GM18505 (cell line): ENCODE measurements around the gene RAB37.

Experiments
- ATAC-seq: cut with Tn5 transposase; IDR thresholded peaks from one replicate; pipeline ENCODE4 v1.9.1; 2021; ENCODE audit not compliant: unreplicated experiment
- POLR2A ChIP-seq: IDR thresholded peaks from 4 replicates; pipeline ENCODE4 v1.6.1; 2011; ENCODE audit warnings: borderline replicate concordance; ENCODE audit not compliant: insufficient read depth, insufficient read length; ENCODE audit errors: extremely low read depth

The RAB37 gene

GRCh38 chr17:74776044-74776962, 39.2 kb downstream of the RAB37 start, which contains the start of gene NAT9:
Gene NAT9 (minus strand): TSS chr17:74776345. CDS start chr17:74775698, 647 bp downstream.
- peak; percentile 76 for TF ChIP-seq POLR2A
- peak; percentile 78 for ATAC-seq

DNA sequence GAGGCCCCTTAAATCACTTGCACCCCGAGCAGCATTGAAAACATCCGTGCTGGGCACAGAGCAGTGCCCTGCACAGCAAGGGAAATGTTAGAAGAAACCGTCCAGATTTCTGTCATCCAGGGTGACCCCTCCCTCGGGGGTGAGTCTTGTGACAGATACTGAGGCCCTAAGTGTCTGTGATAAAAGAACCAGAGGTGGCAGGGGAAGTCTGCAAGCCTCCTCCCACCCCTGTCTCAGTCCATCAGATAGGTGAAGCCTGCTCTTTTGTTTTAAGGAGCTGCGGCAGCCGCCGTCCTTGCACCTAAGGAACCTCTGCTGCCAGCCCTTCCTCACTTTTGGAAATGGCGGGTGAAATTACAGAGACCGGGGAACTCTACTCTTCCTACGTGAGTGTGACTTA, 39.9 kb downstream of the RAB37 start:
- no peak for ATAC-seq
- no peak for TF ChIP-seq POLR2A

GRCh38 chr17:74777901-74778515, 41.0 kb downstream of the RAB37 start:
- no peak for ATAC-seq
- TF ChIP-seq POLR2A, result no peak

DNA sequence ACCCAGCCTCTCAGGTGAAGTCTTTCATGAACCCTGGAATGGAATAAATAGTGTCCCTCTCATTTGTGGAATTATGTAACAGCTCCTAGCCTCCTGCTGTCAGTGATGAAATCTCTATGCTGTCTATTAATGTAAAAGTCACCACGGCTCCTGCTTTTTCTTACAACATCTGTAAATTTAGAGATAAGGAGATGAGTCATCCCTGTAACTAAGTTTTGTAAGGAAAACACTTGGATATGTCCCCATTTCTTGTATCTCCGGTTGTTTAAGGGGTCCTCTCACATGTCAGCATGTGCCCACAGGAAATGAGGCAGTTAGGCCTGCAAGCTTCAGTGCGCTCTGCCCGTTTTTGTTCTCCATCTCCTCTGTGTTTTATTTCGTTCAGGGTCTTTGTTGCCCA, 41.9 kb downstream of the RAB37 start:
- no peak for ATAC-seq
- TF ChIP-seq POLR2A, result no peak

DNA sequence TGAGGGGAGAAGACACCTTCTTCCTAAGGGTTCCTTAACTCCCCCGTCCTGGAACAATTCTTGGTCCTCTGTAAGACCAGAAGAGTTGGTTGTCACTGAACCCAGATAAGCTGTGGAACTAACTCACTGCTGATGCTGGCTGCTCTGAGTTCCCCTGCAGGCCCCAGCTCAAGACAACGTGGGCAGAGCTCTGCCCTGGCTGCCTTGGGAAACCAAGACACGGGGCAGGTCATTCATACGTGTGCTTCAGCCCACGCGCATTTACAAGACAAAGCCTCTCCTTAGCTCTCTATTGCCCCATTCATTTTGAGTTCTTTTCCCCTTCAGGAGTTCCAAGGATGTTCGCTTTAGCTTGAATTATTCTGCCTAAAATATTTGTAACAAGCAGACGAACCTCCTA, 42.4 kb downstream of the RAB37 start:
- no peak for ATAC-seq

DNA sequence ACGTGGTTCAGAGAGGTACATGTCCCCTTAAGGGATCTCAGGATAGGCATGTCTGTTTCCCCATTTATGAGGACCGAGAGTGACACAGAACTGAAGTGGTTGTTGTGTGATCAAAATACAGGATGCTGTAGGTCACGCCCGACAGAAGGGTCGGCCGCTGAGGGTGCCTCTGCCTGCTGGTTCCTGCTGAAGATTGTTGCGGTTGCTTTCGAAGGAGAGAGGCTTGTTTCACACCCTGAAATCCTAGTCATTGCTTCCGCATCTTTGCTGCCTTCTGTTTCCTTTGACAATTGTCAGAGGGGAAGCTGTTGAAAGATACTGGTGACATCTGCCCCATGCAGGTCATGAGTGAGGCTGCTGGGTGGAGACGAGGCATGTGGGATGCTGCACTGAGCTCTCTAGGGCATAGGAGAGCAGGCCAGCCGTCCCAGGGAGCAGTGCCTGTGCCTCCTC, 42.9 kb downstream of the RAB37 start:
- TF ChIP-seq POLR2A, result no peak

More for the DNA sequence above, 42.4 kb downstream of the RAB37 start:
- no peak for TF ChIP-seq POLR2A

GRCh38 chr17:74780443-74781238, 43.6 kb downstream of the RAB37 start:
- ATAC-seq, result no peak
- TF ChIP-seq POLR2A, result no peak

More for the DNA sequence above, 42.9 kb downstream of the RAB37 start:
- no peak for ATAC-seq

DNA sequence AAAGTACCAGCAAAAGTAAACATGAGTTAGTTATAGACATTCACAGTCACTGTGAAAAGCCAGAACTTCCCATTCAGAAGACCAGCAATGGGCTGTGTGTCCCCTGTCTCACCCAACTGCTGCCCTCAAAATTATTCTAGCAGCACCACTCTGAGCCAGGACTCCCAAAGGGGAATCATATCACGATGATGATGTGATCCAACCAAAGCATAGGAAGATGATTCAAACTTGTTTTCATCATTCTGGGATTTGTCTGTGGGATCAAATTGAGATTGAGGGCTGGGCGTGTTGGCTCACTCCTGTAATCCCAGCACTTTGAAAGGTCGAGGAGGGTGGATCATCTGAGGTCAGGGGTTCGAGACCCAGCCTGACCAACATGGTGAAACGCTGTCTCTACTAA, 45.5 kb downstream of the RAB37 start:
- no peak for ATAC-seq
- TF ChIP-seq POLR2A, result no peak

GRCh38 chr17:74784125-74784810, 47.2 kb downstream of the RAB37 start:
- no peak for TF ChIP-seq POLR2A
- ATAC-seq, result no peak

- no peak for TF ChIP-seq POLR2A
- ATAC-seq, result no peak
Observed at GRCh38 chr17:74785096-74785980, 48.3 kb downstream of the RAB37 start.

- ATAC-seq, result no peak
- TF ChIP-seq POLR2A, result no peak
Observed at GRCh38 chr17:74785981-74786360, 48.9 kb downstream of the RAB37 start.

DNA sequence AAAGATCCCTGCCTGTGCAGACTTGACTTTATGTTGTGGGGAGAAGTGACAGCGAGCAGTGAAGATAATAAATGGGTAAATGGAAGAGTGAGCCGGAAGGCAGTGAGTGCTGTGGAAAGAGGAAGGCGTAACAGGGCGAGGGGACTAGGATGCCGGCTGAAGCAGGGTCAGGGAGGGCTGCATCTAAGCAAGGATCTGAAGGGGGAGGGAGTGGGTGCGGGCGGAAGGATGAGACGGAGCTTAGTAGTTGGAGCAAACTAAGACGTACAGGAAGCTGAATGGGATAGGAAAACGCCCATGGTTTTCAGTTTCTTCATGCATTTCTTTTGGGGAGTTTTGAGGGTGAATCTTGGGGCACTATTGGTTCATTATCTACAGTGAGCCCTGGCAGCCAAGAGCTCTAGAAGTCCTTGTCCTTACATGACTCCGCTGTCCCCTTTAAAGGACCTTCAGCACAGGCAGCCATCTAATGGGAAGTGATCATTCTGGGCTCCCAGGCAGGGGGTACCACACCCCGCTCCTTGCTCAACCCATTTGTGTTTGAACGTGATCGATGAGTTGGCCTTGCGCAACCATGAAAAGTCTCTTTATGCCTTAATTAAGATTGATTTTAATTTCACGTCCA, 49.5 kb downstream of the RAB37 start:
- no peak for ATAC-seq

More for the DNA sequence above, 49.5 kb downstream of the RAB37 start:
- TF ChIP-seq POLR2A, result no peak
